ENCODE results near the gene IPPK. TPM values are rescaled to one million over a fixed set of nuclear protein-coding genes. Genes with fewer than 3 reads are reported as not detected.

IPPK gene
- total RNA-seq, 1 experiment from 2014 or later = 5.4 TPM

DNA sequence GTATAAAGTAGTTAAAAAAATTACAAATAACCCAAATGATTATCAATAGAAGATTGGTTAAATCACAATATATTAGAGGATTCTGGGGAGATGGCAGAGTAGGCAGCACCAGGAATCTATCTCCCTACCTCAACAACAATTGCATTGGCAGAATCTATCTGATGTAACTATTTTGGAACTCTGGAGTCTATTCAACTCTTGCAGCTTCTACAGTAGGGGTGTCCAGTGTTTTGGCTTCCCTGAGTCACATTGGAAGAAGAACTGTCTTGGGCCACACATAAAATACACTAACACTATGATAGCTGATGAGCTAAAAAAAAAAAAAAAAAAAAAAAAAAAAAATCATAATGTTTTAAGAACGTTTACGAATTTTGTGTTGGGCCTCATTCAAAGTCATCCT is 104.9 kb downstream of the IPPK start:
- TF ChIP-seq SIN3A (IDR thresholded peaks at IDR 0.05; ENCODE audit: borderline replicate concordance, insufficient read depth, low read depth, low read length) (no peak), TCF7L2 (IDR thresholded peaks at IDR 0.05; ENCODE audit: low read depth, low read length) (no peak), POLR2AphosphoS5 (IDR thresholded peaks at IDR 0.05; ENCODE audit: low read depth, low read length) (no peak)
- TF ChIP-seq, protein P1, sequence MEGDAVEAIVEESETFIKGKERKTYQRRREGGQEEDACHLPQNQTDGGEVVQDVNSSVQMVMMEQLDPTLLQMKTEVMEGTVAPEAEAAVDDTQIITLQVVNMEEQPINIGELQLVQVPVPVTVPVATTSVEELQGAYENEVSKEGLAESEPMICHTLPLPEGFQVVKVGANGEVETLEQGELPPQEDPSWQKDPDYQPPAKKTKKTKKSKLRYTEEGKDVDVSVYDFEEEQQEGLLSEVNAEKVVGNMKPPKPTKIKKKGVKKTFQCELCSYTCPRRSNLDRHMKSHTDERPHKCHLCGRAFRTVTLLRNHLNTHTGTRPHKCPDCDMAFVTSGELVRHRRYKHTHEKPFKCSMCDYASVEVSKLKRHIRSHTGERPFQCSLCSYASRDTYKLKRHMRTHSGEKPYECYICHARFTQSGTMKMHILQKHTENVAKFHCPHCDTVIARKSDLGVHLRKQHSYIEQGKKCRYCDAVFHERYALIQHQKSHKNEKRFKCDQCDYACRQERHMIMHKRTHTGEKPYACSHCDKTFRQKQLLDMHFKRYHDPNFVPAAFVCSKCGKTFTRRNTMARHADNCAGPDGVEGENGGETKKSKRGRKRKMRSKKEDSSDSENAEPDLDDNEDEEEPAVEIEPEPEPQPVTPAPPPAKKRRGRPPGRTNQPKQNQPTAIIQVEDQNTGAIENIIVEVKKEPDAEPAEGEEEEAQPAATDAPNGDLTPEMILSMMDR (IDR thresholded peaks at IDR 0.05) = no peak
- TF ChIP-seq, protein P2, sequence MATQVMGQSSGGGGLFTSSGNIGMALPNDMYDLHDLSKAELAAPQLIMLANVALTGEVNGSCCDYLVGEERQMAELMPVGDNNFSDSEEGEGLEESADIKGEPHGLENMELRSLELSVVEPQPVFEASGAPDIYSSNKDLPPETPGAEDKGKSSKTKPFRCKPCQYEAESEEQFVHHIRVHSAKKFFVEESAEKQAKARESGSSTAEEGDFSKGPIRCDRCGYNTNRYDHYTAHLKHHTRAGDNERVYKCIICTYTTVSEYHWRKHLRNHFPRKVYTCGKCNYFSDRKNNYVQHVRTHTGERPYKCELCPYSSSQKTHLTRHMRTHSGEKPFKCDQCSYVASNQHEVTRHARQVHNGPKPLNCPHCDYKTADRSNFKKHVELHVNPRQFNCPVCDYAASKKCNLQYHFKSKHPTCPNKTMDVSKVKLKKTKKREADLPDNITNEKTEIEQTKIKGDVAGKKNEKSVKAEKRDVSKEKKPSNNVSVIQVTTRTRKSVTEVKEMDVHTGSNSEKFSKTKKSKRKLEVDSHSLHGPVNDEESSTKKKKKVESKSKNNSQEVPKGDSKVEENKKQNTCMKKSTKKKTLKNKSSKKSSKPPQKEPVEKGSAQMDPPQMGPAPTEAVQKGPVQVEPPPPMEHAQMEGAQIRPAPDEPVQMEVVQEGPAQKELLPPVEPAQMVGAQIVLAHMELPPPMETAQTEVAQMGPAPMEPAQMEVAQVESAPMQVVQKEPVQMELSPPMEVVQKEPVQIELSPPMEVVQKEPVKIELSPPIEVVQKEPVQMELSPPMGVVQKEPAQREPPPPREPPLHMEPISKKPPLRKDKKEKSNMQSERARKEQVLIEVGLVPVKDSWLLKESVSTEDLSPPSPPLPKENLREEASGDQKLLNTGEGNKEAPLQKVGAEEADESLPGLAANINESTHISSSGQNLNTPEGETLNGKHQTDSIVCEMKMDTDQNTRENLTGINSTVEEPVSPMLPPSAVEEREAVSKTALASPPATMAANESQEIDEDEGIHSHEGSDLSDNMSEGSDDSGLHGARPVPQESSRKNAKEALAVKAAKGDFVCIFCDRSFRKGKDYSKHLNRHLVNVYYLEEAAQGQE (IDR thresholded peaks at IDR 0.05; ENCODE audit: insufficient read depth in 1 of 2, low read depth in 2 of 2, low read length in 1 of 2) = no peak

DNA sequence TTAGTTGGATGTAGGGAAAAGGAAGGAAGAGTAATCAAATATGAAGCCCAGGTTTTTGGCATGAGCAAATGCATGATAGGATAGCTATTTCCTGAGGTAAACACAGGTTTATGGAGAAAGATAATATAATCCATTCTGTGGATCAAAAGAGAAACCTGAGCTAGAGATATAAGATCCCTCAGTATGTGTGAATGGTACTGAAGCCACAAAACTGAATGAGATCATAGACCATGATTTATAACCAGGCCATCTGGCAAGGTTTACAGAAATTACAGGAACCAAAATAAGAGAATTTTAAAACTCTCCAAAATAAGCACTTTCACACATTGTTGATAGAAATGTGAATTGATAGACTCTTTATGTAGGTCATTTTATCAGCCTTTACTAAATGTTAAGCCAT is 105.4 kb downstream of the IPPK start:
- ChIA-PET POLR2A (no interaction called here), CTCF (interaction anchor here (0.6 kb wide), 2 partner anchors 24 to 228 kb away, joined by 3 to 4 read pairs; no protein-coding TSS in a partner anchor)
- no peak for ATAC-seq
- no peaks in the 10 kb centered on the region for H3K36me3 ChIP-seq (ENCODE audit: control insufficient read depth, insufficient read depth, low read length)
- in situ Hi-C loops (cut with HindIII; ENCODE audit: low pct_unique_long_range_greater_than_20kb, low sequenced_read_pairs) = no loop called here
- no peak overlapping the region for H3K27ac ChIP-seq (ENCODE audit: low read length)
- no TSS peak for BruUV-seq (replicated peaks)
- H3K9me3 ChIP-seq (ENCODE audit: control insufficient read depth, insufficient read depth, low read depth, low read length) = no peaks in the 10 kb centered on the region
- intact Hi-C loops (cut with micrococcal nuclease; ENCODE audit: unreplicated experiment) = no loop called here
- H3K4me1 ChIP-seq (ENCODE audit: control insufficient read depth, insufficient read depth, low read length) = no peaks in the 10 kb centered on the region
- H3K27me3 ChIP-seq (ENCODE audit: control insufficient read depth, insufficient read depth, low read length) = no peaks in the 10 kb centered on the region
- no peak for DNase-seq (ENCODE audit: low read depth, low spot score)
- no peak overlapping the region for H3K4me3 ChIP-seq (ENCODE audit: low read depth in 2 of 2, low read length in 2 of 2)
- TF ChIP-seq, protein P2 (IDR thresholded peaks at IDR 0.05; ENCODE audit: insufficient read depth in 1 of 2, low read depth in 2 of 2, low read length in 1 of 2) = no peak
- TF ChIP-seq POLR2AphosphoS5 (IDR thresholded peaks at IDR 0.05; ENCODE audit: low read depth, low read length) = no peak
- TF ChIP-seq, protein P1 (IDR thresholded peaks at IDR 0.05) = no peak
- TF ChIP-seq SIN3A (IDR thresholded peaks at IDR 0.05; ENCODE audit: borderline replicate concordance, insufficient read depth, low read depth, low read length) = no peak
- no peak for TF ChIP-seq TCF7L2 (IDR thresholded peaks at IDR 0.05; ENCODE audit: low read depth, low read length)

More for the DNA sequence above, 104.9 kb downstream of the IPPK start:
- BruUV-seq (replicated peaks) = no TSS peak
- intact Hi-C loops (cut with micrococcal nuclease; ENCODE audit: unreplicated experiment) (no loop called here), in situ Hi-C loops (cut with HindIII; ENCODE audit: low pct_unique_long_range_greater_than_20kb, low sequenced_read_pairs) (no loop called here)
- ChIA-PET CTCF (interaction anchor here (0.6 kb wide), 2 partner anchors 23 to 229 kb away, joined by 3 to 4 read pairs; no protein-coding TSS in a partner anchor), POLR2A (no interaction called here)
- Histone ChIP-seq H3K4me1 (ENCODE audit: control insufficient read depth, insufficient read depth, low read length) (no peaks in the 10 kb centered on the region), H3K27me3 (ENCODE audit: control insufficient read depth, insufficient read depth, low read length) (no peaks in the 10 kb centered on the region), H3K9me3 (ENCODE audit: control insufficient read depth, insufficient read depth, low read depth, low read length) (no peaks in the 10 kb centered on the region), H3K36me3 (ENCODE audit: control insufficient read depth, insufficient read depth, low read length) (no peaks in the 10 kb centered on the region), H3K27ac (ENCODE audit: low read length) (no peak overlapping the region), H3K4me3 (ENCODE audit: low read depth in 2 of 2, low read length in 2 of 2) (no peak overlapping the region)
- DNase-seq (ENCODE audit: low read depth, low spot score) (no peak), ATAC-seq (no peak)
